ENCODE data around the gene ALK.

The ALK gene

GRCh38 chr2:29706171-29706720 lies 215.1 kb downstream of the ALK start:
- FAIRE-seq = no peak

- FAIRE-seq = no peak
Measured at GRCh38 chr2:29705616-29706015, 215.8 kb downstream of the ALK start.

DNA sequence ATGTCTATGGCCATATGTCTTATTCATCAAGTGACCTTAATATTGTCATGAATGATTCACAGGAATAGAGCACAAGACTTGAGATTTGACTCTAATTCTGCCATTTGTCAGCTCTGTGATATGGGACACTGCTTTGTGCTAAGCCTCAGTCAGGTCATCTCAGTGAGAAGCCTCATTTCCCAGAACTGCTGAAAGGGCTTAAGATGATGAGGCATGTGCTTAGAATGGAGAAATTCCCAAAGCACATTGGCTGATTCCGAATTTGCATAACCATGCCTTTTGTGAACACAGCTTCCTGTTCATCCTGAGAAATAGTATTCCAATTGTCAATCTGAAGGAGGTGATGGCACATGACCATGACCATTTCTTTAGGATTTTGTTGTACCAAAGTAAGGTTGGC lies 218.1 kb downstream of the ALK start:
- no peak for FAIRE-seq

DNA sequence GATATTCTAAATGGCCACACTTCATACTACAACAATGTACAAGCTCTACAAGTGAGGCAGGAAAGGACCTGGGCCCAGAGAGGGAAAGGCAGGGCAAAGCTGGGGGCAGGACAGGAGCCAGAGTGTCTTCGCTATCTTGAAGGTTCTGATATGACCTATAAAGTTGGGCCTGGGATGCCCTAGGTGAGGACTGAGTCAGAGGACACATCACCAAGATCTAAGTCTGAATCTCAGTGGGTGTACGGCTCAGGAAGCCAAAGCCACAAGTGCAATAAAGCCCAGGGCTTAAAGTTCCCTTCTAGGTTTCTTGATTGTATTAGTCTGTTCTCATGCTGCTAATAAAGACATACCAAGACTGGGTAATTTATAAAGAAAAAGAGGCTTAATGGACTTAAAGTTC lies 219.1 kb downstream of the ALK start:
- FAIRE-seq = no peak

DNA sequence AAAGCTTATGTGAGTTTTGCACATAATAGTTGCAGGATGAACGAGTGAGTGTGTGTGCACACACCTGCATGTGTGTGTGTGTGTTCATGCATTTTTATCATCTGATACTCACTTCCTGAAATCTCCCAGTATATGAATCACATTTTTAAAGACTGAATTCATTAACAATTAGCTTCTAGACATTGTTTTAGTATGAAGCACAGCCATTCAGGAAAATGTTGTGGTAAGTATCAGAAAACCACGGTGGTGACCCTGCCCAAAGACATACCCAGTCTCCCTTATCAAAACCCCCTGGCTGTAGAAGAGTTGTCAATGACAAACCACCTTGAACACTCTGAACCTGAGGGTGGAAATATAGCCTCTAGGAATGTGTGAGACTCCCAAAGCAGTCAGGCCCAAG lies 220.8 kb downstream of the ALK start:
- no peak for FAIRE-seq

- no peak for FAIRE-seq
Measured at GRCh38 chr2:29699045-29699444, 222.3 kb downstream of the ALK start.

DNA sequence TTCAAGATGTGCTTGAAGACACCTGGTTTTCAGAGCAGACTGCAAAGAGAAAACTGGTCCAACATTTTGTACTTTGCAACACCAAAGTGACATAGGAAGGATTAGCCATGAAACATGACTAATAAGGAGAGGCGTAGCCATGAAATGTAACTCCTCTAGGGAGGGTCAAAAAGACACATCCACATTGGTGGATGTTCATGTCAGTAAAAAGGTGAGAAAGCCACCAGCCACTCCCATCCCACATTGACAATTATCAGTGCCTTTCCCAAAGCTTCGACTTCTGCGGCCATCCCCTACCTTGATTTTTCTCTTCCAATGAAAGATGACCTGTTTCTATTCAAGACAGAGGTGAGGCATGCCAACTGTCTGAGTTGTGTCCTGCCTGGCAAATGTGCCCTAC lies 223.2 kb downstream of the ALK start:
- FAIRE-seq = no peak

GRCh38 chr2:29697715-29698114 lies 223.7 kb downstream of the ALK start:
- FAIRE-seq = no peak

- no peak for FAIRE-seq
Measured at GRCh38 chr2:29697181-29697580, 224.2 kb downstream of the ALK start.

DNA sequence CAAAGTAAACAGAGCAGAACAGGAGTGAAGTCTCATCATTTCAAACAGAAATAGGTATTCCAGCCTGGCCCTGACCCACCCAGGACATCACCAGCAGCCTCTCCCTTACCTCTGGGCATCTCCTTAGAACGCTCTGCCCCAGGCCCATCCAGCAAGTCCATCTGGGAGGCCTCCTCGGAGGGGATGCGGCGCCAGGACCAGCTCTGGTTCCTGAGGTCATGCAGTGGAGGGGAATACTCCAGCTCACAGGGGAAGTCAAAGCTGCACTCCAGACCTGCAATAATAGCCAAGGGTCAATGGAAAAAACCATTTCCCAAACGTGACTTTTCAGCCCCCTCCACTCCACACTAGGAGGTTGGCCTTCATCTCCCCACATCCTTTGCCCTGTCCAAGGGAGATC lies 226.6 kb downstream of the ALK start:
- no peak for FAIRE-seq

DNA sequence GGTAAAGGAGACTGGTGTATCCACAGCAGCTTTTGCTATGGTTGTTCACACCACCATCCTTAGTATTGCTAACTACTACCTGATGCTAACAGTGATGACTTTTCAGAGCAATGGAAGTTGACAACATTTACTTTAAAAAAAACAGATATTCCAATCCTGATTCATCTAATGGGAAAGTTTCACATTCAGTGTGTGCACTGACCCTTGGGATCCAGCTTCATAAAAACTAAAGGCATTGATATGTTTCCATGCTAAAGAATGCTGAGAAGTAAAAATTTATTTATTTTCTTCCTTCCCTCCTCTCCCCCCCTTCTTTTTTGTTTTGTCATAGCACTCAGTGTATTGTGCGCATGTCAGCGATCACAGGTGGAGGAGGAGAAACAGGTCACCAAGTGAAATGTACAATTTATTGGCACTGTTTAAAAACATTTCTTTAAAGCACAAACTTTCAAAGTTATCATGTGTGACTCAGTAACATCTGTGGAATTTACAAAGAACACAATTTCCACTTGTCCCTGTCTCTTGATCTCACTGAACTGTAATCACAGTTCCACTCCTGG lies 229.9 kb downstream of the ALK start:
- FAIRE-seq = no peak

DNA sequence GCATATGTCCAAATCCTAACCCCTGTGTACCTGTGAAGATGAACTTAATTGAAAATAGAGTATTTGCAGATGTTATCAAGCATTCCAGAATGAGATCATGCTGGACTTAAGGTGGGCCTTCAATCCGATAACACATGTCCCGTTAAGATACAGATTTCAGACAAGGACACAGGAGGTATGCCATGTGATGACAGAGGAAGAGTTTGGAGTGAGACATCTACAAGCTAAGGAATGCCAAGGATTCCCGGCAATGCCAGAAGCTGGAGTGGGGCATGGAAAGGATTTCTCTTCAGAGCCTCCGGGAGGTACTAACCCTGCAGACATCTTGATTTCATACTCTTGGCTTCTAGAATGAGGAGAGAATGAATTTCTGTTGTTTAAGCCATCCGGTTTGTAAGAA lies 231.7 kb downstream of the ALK start:
- no peak for FAIRE-seq

DNA sequence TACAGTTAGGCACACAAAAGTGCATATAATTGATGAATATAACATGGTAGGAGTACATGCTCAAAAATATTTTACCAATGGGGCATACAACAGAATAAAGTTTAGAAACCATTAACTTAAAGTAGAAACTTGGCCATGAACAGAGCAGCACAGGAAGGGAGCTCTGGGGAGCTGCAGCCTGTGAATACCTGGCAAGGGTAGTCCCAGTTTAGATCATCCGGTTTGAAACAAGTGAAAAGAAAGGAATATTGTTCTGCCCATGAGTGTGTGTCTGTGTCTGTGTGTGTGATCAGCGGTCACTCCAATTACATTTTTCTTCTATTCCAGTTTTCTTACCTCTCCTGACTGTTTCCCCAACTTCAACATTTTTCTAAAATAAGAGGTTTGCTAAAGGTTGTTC lies 233.0 kb downstream of the ALK start:
- FAIRE-seq = no peak

GRCh38 chr2:29687121-29687520 lies 234.3 kb downstream of the ALK start:
- FAIRE-seq = no peak

- no peak for FAIRE-seq
Measured at GRCh38 chr2:29676886-29677453, 244.4 kb downstream of the ALK start.

GRCh38 chr2:29664578-29664977 lies 256.8 kb downstream of the ALK start:
- no peak for FAIRE-seq

GRCh38 chr2:29663268-29663667 lies 258.1 kb downstream of the ALK start:
- FAIRE-seq = no peak

DNA sequence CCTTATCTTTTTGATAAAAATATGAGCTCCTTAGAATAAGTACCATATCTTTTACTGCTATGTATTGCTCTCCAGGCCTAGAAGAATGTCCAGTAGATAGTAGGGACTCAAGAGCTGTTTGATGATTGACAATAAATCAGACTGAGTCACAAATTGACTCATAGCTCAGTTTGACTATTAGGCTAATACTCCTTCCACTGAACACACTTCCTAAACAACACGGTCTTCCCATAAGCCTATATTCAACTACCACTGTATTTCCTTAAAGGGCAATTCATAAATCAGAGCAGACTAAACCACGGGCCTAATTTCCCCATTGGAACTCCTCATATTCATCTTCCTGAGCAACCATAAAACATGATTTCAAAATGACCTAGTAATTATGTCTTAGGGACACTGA lies 258.5 kb downstream of the ALK start:
- no peak for FAIRE-seq

DNA sequence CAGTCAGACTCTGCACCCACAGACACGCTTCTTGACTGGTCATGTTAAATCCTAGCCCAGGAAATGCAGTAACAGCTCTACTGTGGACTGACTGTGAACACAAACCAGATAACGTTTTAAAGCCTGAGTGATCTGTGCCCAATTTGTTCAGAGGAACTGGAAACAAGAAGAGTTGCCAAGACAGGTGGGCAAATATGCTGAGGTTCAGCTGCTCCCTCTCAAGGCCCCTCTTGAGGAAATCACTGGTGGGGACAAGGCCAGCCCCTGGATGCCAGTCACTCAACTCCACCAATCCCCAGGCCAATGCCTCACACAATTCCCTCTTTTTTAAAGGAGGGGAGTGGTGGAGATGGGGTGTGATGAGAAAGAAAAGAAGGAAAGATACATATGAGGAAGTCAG lies 261.2 kb downstream of the ALK start:
- no peak for FAIRE-seq

GRCh38 chr2:29659178-29659577 lies 262.2 kb downstream of the ALK start:
- no peak for FAIRE-seq

DNA sequence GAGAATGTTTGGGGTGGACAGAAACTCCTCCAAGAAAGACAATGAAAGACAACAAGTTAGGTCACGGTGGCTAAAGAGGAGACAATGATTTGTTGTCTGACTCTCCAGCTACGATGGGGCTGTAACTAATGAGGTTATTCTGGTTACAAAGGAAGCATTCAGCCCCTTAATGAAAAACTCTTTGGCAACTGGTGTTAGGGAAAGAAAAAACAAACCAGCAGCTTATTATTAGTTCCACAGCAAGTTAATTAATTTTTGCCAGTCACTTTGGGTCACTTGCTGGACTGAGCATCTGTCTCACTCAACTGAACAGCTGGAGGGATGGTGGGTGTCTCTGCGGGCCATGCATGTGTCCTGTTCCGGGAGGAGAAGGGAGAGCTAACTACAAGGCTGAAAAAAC lies 263.7 kb downstream of the ALK start:
- FAIRE-seq = no peak

DNA sequence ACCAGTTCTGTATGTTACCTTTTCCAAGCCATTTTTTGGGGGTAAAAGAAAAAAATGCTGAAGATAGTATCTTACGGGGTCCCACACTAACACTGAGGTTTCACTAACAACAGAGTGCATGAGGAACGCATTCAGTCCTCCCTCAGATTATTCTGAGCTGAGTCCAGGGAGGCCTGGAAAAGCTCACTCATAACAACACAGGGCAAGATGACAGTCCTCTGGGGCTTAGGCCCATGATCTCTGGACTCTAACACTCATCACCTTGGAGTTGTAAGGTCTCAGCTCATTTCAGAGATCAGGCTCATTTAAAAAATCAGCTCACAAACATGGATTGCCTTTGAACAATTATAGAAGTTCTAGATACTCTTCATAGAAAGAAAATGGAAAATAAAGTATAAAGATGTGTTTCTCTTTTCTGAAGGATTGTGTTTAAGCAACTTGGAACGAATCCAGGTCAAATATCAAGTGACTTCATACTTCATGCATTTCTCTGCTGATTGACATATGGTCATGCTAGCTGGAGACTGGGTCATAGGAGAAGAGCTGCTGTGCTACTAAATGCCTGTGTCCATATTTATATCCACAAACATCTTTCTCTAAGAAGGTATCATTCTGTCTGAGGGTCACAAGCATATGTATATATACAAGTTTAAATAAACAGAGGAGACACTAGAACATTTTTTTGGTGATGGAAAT lies 265.8 kb downstream of the ALK start:
- no peak for FAIRE-seq

DNA sequence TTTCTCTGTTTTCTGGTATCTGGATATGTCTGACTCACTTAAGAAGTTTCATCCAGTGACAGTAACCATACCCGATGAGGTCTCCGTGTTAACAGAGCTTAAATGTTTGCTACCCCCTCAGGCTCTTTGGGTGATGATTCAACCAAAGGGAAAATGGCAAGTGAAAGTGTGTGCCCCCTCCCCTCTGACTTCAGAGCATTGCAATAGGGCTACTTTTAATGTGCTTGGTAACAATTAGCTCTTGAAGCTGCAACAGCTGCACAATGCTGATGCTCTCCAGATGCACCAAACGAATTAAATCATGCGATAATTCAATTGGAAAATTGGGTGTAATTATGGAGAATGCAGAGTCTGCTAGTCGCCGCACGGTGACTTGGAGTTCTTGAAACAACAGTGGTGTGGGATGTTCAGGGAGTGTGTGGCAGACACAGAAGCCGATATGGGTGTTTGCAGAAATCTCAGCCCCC lies 270.7 kb downstream of the ALK start:
- FAIRE-seq = no peak

DNA sequence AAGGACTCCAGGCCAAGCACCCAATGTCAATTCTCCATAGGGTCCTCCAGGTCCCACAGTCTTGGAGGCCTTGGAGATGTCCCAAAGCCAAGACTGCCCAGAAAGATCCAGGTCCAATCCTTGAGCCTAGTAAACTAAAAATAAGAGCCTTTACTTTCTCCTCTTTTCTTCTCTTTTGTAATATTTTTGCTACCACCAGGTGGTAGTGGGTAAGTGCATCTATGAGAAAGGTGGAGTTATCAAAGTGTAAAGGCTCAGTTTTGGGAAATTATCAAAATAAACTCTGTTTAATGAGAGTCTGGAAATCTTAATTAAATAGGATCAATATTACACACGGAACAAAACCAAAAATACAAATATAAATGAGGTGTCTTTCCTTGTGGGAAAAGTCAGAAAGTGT lies 276.4 kb downstream of the ALK start:
- FAIRE-seq = no peak

- FAIRE-seq = no peak
Measured at GRCh38 chr2:29643196-29643595, 278.2 kb downstream of the ALK start.
